ENCODE data around the gene PRSS56. TPM values are rescaled to one million over a fixed set of nuclear protein-coding genes. Genes with fewer than 3 reads are reported as not detected.

Gene PRSS56
- total RNA-seq, result not detected in 2 replicates

DNA sequence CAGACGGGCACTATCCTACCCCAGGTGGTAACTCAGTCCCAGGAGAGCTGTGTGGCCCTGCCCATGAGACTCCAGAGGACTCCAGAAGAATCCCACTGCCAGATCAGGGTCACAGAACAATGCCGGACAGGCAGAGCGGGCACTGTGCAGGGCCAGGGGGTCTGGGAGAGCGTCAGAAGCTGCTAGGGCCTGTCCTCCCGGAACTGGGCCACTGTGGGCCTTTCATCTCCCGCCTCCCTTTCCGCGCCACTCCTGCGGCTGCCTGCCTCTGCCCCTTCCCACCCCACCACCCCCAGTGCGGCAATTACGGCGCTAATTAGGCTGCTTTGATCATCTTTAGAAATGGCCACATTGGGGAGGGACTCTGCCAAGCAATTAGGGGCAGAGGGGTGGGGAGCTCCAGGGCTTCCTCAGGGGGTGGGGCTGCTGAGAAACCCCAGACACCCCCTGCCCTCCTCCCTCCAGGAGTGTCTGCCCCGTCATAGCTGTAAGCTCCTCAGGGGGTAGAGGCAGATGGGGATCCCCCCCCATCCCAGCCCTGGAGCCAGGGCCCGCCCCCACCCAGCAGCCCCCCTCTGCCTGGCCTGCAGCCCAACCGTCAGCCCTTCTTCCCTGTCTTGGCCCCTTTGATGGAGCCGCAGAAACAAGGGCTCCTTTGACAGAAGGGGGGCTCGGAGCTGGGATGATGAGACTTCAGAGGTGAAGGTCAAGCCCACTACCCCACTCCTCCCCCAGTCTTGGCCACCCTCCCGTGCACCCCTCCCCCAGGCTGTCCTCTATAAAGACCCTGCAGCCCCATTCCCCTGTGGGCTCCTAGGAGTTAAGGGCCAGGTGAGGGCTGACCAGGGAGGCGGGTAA is at the start of gene PRSS56:
Gene PRSS56, plus strand, starts transcription at position 808 of the 858 bp plus-strand sequence. CDS start 211 bp downstream, outside the sequence.

DNA sequence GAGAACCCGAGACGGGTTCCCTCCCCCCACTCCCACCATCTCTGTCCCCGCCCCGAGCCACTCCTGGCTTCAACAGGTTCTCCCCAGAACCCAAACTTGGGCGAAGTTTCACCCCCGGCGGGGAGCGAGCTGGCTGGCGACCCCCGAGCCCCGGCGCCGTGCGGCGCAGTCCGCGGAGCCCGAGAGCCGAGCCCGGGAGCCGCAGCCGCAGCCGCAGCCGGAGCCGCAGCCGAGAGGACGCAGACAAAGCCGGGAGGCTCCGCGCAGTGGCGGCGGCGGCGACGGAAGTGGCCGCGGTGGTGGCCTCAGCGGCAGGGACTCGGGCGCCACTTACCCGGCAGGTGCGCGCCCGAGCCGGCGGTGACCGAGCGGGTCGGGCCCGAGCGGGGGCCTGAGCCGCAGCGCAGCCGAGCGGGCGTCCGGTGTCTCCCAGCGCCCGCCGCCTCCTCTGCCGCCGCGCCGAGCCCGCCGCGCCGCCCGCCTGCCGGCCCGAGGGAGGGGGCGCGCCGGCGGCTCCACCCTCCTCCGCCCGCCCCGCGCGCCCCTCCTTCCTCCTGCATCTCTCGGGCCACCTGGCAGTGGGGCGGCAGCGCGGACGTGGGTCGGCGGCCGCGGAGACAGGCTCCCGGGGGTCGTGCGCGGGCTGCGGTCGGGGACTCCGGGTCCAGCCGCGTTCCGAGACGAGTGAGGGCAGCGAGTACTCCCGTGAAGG is 32.6 kb upstream of the PRSS56 start, which contains the start of gene ECEL1:
Gene ECEL1, minus strand, starts transcription at position 450 of the 712 bp plus-strand sequence. CDS start 1,181 bp downstream, outside the sequence.

DNA sequence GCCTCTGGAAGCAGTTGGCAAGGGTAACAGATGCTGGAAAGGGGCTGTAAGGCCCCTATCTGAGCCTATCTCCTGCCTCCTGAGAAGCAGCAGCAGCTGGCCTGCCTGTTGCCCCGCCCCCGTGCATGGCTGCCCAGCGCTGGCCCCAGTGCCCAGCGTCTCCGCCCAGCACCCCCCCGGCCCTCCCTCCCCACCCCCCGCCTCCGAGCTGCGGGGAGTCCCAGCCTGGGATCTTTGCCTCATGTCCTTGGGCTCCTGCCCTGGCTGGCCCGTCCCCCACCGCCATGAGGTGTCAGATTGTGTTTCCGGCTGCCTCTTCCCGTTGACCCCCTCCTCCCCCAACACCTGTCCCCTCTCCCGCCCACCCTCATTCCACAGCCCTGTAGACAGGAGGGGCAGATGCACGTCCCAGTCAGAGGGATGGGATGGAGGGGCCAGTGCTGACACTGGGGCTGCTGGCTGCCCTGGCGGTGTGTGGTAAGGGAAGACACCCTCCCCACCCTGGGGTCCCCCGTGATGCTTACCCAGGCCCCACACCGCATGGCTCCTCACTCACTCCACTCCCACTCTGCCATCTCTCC is 5.7 kb downstream of the PRSS56 start, which contains the start of gene CHRND:
Gene CHRND, plus strand, starts transcription at position 370 of the 581 bp plus-strand sequence. Its CDS starts 56 bp downstream, at position 426.

DNA sequence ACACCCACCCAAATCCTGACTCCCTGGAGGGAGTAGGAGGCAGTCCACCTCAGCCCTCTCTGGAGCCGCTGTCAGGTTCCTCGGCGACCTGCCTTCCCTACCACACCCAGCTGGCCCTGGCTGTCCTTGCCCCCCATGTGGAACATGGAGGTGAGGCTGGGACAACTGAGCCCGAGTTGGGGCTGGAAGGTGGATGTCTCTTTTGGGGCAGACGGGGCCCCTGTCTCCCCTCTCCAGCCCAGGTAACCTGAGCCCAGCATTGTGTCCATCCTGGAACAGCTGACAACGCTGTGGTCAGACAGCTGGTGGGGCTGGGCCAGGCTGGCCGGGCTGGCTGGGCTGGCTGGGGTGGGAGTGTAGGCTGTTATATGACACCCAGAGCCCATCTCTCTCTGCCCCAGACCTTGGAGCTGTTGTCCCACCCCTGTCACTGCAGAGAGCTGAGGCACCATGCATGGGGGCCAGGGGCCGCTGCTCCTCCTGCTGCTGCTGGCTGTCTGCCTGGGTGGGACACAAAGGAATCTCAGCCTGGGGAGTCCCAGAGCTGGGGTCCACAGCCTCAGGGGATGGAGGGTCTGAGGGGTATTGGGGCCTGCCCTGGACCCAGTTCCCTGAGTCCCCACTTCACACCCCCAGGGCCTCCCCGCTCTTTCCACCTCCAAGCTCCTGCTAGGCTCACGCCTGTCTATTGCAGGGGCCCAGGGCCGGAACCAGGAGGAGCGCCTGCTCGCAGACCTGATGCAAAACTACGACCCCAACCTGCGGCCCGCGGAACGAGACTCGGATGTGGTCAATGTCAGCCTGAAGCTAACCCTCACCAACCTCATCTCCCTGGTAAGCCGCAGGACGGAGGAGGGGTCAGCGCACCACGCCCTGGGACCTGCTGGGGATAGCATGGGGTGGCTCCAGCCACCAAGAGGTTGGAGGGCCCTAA is 19.4 kb downstream of the PRSS56 start, which contains the start of gene CHRNG:
Gene CHRNG, plus strand, starts transcription at position 395 of the 934 bp plus-strand sequence. Its CDS starts 56 bp downstream, at position 451.

DNA sequence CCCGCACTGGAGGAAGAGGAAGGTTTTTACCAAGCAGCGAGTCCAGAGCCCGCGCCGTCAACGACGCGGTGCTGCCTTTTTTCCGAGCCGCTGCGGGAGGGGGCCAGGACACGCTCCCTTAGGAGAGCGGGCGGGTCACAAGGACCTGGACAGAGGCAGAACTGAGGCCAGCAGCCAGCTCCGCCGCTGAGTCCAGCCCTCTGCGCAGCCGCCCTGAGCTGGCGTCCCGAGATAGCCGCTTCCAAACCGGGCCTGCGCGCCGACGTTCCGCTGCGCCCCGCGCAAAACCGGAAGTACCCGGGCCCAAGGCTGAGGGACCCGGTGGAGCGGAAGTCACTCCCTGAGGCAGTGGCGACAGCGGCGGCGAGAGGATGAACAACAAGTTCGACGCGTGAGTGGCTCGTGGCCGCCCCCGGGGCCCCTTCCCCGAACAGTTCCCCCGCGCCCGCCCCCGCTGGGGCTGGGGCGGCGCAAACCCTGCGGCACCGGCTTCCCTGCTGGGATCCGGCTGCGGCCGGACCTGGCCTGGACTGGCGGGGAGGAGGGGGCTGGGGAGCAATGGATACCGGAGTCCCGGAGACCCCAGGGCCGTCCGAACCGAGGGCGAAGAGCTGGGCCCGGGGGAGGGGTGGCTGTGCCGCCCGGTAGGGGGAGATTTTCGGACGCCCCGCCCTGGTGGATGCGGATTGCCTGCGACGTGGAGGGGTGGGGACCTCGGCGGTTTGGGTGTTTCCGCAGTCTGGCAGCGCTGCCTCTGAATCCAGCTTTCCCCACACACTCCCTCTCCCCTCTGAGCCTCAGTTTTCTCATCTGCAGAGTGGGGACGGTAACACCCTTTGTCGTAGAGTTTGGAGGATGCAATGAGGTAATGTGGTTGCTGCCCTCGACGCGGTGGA is 30.4 kb downstream of the PRSS56 start, which contains the start of the genes EIF4E2 and TIGD1:
Gene EIF4E2, plus strand, starts transcription at position 336 of the 896 bp plus-strand sequence. Its CDS starts 36 bp downstream, at position 372.
Gene TIGD1, minus strand, starts transcription at position 204 of the 896 bp plus-strand sequence. CDS start 675 bp downstream, outside the sequence.

Other genes starting within 250 kb of the PRSS56 start
- gene ALPP, start 141.6 kb upstream of the PRSS56 start, total RNA-seq, result not detected in 2 replicates
- gene ALPG, start 113.5 kb upstream of the PRSS56 start, total RNA-seq, result not detected in 2 replicates
- not detected in 2 replicates for gene ALPI, start 64.2 kb upstream of the PRSS56 start, total RNA-seq
- gene ECEL1, start 32.6 kb upstream of the PRSS56 start, total RNA-seq, result under 0.01 TPM in 1 of 2 replicates, not detected in the other
- not detected in 2 replicates for gene CHRND, start 5.8 kb downstream of the PRSS56 start, total RNA-seq
- gene CHRNG, start 19.3 kb downstream of the PRSS56 start, total RNA-seq, result not detected in 2 replicates
- 5.1 and 5.5 TPM in 2 replicates for gene TIGD1, start 30.2 kb downstream of the PRSS56 start, total RNA-seq
- 114 and 120 TPM in 2 replicates for gene EIF4E2, start 30.3 kb downstream of the PRSS56 start, total RNA-seq
- gene EFHD1, start 113.2 kb downstream of the PRSS56 start, total RNA-seq, result 0.13 TPM in 1 of 2 replicates, not detected in the other
- gene GIGYF2, start 176.9 kb downstream of the PRSS56 start, total RNA-seq, result 63.6 and 75.9 TPM in 2 replicates

Measured in thoracic aorta endothelial cell (primary cell).